ENCODE measurements around the gene CCDC116. TPM values are rescaled to one million over a fixed set of nuclear protein-coding genes. Genes with fewer than 3 reads are reported as not detected.
A peak's percentile ranks its signal among the peaks of the same experiment; 100 is the strongest.

CCDC116 gene
- total RNA-seq, 4 donors from 2014 or later, result 1.0 TPM; not detected in 2

- no peaks in the 10 kb centered on the region for H3K27me3 ChIP-seq
- no peak overlapping the region for H3K4me3 ChIP-seq
- TF ChIP-seq POLR2A (IDR thresholded peaks at IDR 0.05) (no peak), EP300 (IDR thresholded peaks at IDR 0.05) (no peak), CTCF (IDR thresholded peaks at IDR 0.05) (no peak), POLR2AphosphoS5 (IDR thresholded peaks at IDR 0.05) (no peak)
- no peaks in the 10 kb centered on the region for H3K9me3 ChIP-seq
- H3K27ac ChIP-seq, result no peak overlapping the region
- no peaks in the 10 kb centered on the region for H3K36me3 ChIP-seq
- peaks cover 18% of the 10 kb centered on the region for H3K4me1 ChIP-seq
- 82% methylated on average over 4 of the region's 4 CpGs for WGBS
- no peak for DNase-seq (ENCODE audit: low spot score in 2 of 2)
These were observed 6.8 kb downstream of the CCDC116 start for GRCh38 chr22:21639359-21639758.

DNA sequence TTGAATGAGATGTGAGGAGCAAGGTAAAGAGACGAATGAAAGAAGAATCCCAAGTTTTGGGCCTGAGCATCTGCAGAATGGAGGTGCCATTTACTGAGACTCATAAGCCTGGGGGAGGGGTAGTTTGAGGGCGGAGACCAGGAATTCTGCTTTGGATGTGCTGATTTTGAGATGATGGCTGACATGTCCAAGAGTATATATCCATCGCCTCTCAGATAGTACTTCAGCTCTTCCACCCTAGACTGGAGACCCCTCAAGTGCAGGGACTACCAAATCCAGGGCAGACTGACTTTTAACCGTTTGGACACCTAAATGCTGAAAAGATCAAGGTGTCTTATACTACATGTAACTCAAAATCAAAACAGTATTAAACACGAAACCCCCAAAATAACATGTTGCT lies 8.2 kb downstream of the CCDC116 start:
- Histone ChIP-seq H3K36me3 (peaks cover 6% of the 10 kb centered on the region), H3K4me1 (peaks cover 18% of the 10 kb centered on the region), H3K9me3 (no peaks in the 10 kb centered on the region), H3K27me3 (no peaks in the 10 kb centered on the region), H3K4me3 (no peak overlapping the region), H3K27ac (no peak overlapping the region)
- no peak for TF ChIP-seq POLR2AphosphoS5 (IDR thresholded peaks at IDR 0.05)
- TF ChIP-seq EP300 (IDR thresholded peaks at IDR 0.05), result no peak
- no peak for TF ChIP-seq CTCF (IDR thresholded peaks at IDR 0.05)
- TF ChIP-seq POLR2A (IDR thresholded peaks at IDR 0.05), result no peak
- DNase-seq (ENCODE audit: low spot score in 2 of 2), result no peak
- 87% methylated on average over 5 of the region's 5 CpGs for WGBS

DNA sequence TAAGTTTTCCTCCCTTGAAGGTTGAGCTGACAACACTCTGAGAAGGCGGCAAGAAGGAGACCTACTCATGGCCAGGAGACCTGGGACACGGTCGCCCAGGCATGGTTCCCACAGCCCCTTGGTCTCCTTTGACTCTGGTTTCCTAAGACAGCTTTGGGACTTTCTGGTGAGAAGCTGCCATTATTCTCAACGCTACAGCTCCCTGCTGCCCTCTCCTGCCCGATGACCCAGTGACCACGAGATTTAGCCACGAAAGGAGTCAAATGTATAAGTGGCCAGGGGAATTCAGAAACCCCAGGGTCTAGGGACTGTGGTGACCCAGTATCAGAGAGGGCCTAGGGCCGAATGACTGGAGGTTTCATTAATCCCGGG lies 8.8 kb downstream of the CCDC116 start:
- Histone ChIP-seq H3K9me3 (no peaks in the 10 kb centered on the region), H3K27me3 (no peaks in the 10 kb centered on the region), H3K4me3 (peak overlapping the region; percentile 59), H3K36me3 (peaks cover 6% of the 10 kb centered on the region), H3K27ac (no peak overlapping the region), H3K4me1 (peaks cover 18% of the 10 kb centered on the region)
- WGBS, result 11% methylated on average over 9 of the region's 9 CpGs
- DNase-seq (ENCODE audit: low spot score in 2 of 2), result no peak
- TF ChIP-seq CTCF (IDR thresholded peaks at IDR 0.05) (no peak), POLR2AphosphoS5 (IDR thresholded peaks at IDR 0.05) (no peak), EP300 (IDR thresholded peaks at IDR 0.05) (no peak), POLR2A (IDR thresholded peaks at IDR 0.05) (no peak)

DNA sequence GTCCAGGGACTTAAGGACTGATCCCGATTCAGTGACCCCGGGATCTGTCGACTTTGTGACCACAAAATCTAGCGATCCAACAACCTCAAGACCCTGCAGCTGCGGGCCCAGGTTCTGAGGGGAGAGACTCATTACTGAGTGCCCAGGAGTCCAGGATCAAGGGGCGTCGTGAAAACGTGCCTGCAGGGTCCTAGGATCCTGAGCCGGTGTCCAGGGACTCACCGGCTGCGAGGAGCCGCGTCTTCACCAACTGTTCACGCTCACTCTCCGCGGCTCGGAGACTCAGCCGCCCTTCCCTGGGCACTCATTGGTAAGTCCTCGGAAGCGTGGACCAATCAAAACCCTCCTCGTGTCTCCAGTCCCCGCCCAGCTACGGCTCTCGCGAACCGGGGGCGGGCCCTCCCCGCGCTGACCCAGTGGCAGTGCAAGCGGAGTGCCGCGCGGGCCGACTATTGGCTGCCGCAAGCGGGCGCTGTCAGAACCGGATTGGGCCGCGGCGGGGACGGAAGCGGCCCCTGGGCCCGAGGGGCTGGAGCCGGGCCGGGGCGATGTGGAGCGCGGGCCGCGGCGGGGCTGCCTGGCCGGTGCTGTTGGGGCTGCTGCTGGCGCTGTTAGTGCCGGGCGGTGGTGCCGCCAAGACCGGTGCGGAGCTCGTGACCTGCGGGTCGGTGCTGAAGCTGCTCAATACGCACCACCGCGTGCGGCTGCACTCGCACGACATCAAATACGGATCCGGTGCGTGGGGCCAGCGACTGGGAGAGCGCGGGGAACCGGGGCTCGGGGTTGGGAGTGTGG lies 9.4 kb downstream of the CCDC116 start, which contains the start of gene SDF2L1:
Gene SDF2L1, plus strand, starts transcription at position 514 of the 795 bp plus-strand sequence. Its CDS starts 35 bp downstream, at position 549.
- Histone ChIP-seq H3K27ac (peak within 1 kb of the TSS; percentile 28), H3K27me3 (no peaks in the 10 kb centered on the region), H3K4me1 (peaks cover 18% of the 10 kb centered on the region), H3K4me3 (peak within 1 kb of the TSS; percentile 59), H3K9me3 (no peaks in the 10 kb centered on the region), H3K36me3 (peaks cover 6% of the 10 kb centered on the region)
- 4% methylated on average over 20 of the region's 76 CpGs for WGBS
- peak; percentile 99 for DNase-seq (ENCODE audit: low spot score in 2 of 2)
- TF ChIP-seq POLR2A (IDR thresholded peaks at IDR 0.05) (peak in 1 of 2 donors; percentile 28), CTCF (IDR thresholded peaks at IDR 0.05) (peak in 1 of 2 donors; percentile 43), EP300 (IDR thresholded peaks at IDR 0.05) (no peak), POLR2AphosphoS5 (IDR thresholded peaks at IDR 0.05) (no peak)

- Histone ChIP-seq H3K4me3 (peak overlapping the region; percentile 59), H3K36me3 (peaks cover 6% of the 10 kb centered on the region), H3K9me3 (no peaks in the 10 kb centered on the region), H3K4me1 (peaks cover 18% of the 10 kb centered on the region), H3K27me3 (no peaks in the 10 kb centered on the region), H3K27ac (peak overlapping the region; percentile 28)
- TF ChIP-seq POLR2AphosphoS5 (IDR thresholded peaks at IDR 0.05) (no peak), CTCF (IDR thresholded peaks at IDR 0.05) (peak in 1 of 2 donors; percentile 22)
- DNase-seq (ENCODE audit: low spot score in 2 of 2), result no peak
- 0% methylated on average over 13 of the region's 56 CpGs for WGBS
These were observed 10.3 kb downstream of the CCDC116 start for GRCh38 chr22:21642584-21643448.
